NCI-H1048 (cell line): ENCODE measurements around the gene UST.
"Not testable (repeated sequence)": the region's sequence is repeated elsewhere in the genome, so short reads cannot be mapped to it uniquely, and the experiment has no call there.

Experiments
- DNase-seq: peaks from one replicate; lab custom pipeline; 2025; lab: John Stamatoyannopoulos, UW

Gene UST

DNA sequence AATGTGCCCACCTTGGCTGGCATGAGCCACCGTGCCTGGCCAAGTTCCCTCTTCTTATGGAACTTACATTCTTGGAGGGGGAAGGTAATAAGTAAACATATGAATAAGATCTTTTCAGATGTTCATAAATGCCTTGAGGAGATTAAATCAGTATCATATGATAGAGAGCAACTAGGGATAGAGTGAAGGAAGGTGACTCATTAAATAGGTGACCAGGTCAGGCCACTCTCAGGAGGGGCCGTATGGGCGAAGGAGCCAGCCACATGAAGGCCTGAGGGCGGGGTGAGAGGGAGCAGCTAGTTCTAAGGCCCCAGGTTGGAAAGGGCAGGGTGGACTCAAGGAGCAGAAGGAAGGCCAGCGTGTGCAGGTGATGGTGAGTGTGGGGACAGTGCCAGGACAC is 91.1 kb downstream of the UST start:
- DNase-seq = no peak

GRCh38 chr6:148839044-148839443 is 92.2 kb downstream of the UST start:
- no peak for DNase-seq

DNA sequence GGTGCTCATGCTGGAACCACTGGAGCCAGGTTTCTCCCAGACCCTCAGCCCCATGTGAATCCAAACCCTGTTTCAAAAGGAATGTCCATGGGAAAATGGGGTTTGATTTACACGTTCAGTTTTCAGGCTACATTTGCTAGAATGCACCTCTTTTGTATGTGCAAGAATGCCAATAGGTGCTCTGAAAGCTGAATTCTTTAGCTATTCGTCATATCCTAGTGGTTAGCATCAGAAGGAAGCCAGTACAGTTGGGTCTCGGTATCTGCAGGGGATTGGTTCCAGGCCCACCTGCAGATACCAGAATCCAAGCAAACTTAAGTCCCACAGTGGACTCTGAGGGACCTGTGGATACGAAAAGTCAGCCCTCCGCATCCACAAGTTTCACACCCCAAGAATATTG is 93.4 kb downstream of the UST start:
- DNase-seq = no peak

- DNase-seq = no peak
Observed at GRCh38 chr6:148842296-148843019, 95.6 kb downstream of the UST start.

DNA sequence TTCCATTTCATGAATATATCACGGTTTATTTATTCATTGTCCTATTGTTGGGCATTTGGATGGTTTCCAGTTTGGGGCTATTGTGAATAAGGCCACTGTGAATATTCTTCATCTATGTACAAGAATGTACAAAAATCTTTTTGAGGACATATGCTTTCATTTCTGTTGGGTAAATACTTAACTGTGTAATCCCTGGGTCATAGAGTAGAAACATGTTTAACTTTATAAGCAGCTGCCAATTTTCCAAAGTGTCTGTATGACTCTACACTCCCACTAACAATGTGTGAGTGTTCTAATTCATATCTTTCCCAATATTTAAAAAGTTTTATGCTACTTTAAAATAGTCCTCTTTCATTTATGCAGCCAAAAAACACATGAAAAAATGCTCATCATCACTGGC is 98.6 kb downstream of the UST start:
- no peak for DNase-seq

GRCh38 chr6:148846778-148847761 is 100.2 kb downstream of the UST start:
- no peak for DNase-seq

DNA sequence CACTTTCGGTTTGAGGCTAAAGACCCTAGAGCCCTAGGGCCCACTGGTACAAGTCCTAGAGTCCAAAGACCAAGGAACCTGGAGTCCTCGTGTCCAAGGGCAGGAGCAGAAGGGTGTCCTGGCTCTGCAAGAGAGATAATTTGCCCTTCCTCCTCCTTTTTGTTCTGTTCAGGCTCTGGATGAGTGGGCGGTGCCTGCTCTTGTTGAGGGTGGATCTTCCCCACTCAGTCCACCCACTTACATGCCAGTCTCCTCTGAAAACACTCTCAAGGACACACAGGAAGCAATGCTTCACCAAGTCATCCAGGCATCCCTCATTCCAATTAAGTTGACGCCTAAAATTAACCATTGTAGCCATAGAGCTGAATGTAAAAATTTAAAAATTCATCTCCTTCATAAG is 102.1 kb downstream of the UST start:
- no peak for DNase-seq

DNA sequence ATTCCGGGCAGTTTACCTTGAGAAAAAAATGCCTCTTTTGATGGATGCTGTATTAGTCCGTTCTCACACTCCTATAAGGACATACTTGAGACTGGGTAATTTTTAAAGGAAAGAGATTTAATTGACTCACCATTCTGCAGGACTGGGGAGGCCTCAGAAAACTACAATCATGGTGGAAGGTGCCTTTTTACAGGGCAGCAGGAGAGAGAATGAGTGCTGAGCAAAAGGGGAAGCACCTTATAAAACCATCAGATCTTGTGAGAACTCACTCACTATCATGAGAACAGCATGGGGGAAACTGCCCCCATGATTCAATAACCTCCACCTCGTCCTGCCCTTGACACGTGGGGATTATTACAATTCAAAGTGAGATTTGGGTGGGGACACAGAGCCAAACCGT is 102.6 kb downstream of the UST start:
- DNase-seq = not testable (repeated sequence)

- no peak for DNase-seq
Observed at GRCh38 chr6:148850964-148851363, 104.1 kb downstream of the UST start.

DNA sequence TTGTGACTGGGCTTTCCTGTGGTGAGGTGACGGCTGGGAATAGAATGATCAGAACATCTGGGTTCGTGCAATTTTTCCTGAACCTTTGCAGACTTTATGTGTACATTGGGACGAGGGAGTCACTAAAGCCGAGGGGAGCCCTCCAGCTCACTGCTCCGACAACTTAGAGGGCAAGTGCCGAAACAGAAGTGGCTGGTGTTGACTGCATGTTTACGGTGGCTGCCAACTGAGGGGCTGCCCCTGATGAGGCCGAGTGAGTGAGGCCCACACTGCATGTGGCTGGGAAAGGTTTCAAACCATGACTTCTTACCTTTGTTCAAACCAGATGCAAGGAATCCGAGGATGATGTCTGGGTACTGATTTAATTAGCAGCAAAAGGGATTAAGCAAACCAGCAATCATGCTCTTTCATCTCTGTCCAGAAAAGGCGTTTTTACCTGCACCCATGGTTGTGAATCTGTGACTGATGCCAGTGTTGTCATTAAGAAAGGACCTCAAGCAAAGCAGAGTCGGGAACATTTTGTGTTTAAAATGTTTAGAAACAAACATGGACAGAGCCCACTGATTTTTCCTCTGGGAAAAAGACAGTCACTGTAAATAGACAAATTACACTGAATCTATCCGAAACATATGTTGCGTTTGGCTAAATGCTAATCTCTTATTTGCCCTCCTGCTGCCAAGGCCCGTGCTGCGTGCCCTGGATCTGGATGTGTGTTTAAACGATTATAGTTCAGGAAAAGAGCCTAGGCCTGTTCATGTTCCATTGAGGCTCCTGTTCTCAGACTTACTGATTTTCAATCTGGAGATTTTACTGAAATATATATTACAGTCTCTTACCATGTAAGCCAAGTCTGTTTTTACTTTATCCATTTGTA is 105.1 kb downstream of the UST start:
- DNase-seq = no peak

DNA sequence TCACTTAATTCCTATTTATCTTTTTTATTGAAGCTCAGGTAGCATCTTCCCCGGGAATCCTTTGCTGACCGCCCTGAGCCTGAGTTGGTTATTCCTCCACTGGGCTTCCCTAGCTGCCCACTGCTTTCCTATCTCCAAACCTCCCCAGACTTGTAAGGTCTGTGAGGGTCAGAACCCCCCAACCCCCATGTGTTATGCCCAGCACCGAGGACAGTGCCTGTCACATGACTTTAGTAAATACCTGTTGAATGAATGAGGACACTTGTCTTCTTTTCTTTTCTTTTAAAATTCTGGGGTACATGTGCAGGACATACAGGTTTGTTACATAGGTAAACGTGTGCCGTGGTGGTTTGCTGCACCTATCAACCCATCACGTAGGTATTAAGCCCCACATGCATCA is 105.9 kb downstream of the UST start:
- DNase-seq = no peak

DNA sequence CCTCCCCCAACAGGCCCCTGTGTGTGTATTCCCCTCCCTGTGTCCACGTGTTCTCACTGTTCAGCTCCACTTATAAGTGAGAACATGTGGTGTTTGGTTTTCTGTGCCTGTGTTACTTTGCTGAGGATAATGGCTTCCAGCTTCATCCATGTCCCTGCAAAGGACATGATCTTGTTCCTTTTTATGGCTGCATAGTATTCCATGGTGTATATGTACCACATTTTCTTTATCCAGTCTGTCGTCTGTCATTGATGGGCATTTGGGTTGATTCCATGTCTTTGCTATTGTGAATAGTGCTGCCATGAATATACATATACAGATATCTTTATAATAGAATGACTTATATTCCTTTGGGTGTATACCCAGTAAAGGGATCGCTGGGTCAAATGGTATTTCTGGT is 106.3 kb downstream of the UST start:
- not testable (repeated sequence) for DNase-seq

- DNase-seq = no peak
Observed at GRCh38 chr6:148854096-148854495, 107.3 kb downstream of the UST start.

- no peak for DNase-seq
Observed at GRCh38 chr6:148854992-148855391, 108.2 kb downstream of the UST start.

GRCh38 chr6:148855744-148856143 is 108.9 kb downstream of the UST start:
- DNase-seq = no peak

- DNase-seq = no peak
Observed at GRCh38 chr6:148857798-148858390, 111.1 kb downstream of the UST start.

DNA sequence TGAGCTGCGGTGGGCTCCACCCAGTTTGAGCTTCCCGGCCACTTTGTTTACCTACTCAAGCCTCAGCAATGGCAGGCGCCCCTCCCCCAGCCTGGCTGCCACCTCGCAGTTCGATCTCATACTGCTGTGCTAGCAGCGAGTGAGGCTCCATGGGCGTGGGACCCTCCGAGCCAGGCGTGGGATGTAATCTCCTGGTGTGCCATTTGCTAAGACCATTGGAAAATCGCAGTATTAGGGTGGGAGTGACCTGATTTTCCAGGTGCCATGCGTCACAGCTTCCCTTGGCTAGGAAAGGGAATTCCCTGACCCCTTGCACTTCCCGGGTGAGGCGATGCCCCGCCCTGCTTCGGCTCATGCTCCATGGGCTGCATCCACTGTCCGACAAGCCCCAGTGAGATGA is 117.3 kb downstream of the UST start:
- not testable (repeated sequence) for DNase-seq

DNA sequence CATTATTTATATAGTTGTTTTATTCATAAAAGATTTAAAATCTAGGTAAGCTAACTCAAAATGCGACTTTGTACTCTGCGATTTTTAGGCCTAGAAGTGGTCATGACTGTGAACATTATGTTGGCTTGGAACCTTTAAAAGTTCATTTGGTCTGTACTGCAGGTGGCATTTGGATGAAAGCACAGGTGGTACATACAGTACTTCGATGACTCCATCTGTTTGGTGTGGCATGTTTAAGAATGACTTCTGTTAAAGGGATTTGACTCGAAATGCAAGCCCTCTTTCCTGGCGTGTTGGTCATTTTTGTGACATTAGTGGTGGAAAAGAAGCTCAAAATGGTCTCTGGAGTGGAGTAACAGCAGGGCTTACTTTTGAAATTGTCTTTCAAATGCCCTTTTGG is 118.1 kb downstream of the UST start:
- no peak for DNase-seq

GRCh38 chr6:148866657-148867268 is 119.9 kb downstream of the UST start:
- DNase-seq = no peak

DNA sequence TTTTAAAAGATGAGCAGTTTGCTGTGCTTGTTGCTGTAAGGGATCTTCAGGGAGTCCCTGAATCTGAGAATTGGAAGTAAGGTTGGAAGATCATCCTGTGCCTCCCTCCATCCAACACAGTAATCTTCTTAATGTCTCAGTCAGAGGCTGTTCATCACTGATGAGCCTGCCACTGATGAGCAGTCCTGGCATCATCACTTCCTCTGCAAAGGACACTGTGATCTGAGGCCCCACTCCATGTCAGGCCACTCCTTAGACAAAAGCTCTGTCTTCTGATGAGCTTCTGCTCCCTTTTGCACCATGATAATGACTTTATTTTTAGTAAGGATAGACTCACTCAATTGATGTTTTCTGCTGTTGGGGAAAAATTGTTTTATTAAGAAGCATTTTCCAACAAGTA is 121.0 kb downstream of the UST start:
- no peak for DNase-seq

DNA sequence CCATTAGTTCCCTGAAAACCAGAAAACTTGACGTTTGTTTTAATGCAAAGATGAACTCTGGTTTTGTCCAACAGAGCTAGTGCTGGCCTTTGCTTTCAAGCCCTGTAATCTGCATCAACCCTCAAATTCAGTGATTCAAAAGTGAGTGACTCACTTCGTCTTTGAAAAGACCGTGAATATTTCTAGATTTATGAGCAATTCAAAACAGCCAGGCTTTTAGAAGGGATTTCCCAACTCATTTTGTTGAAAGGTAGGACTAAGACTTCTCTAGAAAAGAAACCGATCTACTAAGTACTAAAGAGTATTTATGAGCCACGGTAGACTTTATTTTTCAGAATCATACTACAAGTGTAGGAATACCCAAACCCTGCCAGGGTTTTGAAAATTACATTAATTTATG is 121.5 kb downstream of the UST start:
- no peak for DNase-seq
